Activated naive CD4-positive, alpha-beta T cell treated with anti-CD3 and anti-CD28 coated beads, Interleukin-2, amount 50 U/mL, for 16 hours (primary cell): Measurements from ENCODE around the gene FAM234B.

Experiments used
- DNase-seq: peaks from one replicate; pipeline ENCODE4 v3.0.0-alpha.2; 2020

FAM234B gene

GRCh38 chr12:13044002-13044905, at the start of gene FAM234B:
Gene FAM234B, plus strand, starts transcription at chr12:13044381. Its CDS starts 23 bp downstream, at chr12:13044404.
- DNase-seq: peak; percentile 78

- no peak for DNase-seq
Observed at GRCh38 chr12:12995088-12995487, 49.1 kb upstream of the FAM234B start.

- no peak for DNase-seq
Observed at GRCh38 chr12:12996209-12996608, 48.0 kb upstream of the FAM234B start.

GRCh38 chr12:12997156-12997555, 47.0 kb upstream of the FAM234B start:
- no peak for DNase-seq

- no peak for DNase-seq
Observed at GRCh38 chr12:12997734-12998133, 46.4 kb upstream of the FAM234B start.

- DNase-seq: no peak
Observed at GRCh38 chr12:12998248-12998647, 45.9 kb upstream of the FAM234B start.

GRCh38 chr12:12999271-12999958, 44.8 kb upstream of the FAM234B start:
- DNase-seq: no peak

GRCh38 chr12:12999959-13000615, 44.1 kb upstream of the FAM234B start, which contains the start of gene HEBP1:
Gene HEBP1, minus strand, starts transcription at chr12:13000265. Its CDS starts 151 bp downstream, at chr12:13000114.
- peak; percentile 95 for DNase-seq

- no peak for DNase-seq
Observed at GRCh38 chr12:13000616-13000924, 43.6 kb upstream of the FAM234B start.

GRCh38 chr12:13000925-13001774, 43.0 kb upstream of the FAM234B start:
- DNase-seq: peak; percentile 36

- no peak for DNase-seq
Observed at GRCh38 chr12:13001775-13002040, 42.5 kb upstream of the FAM234B start.

- no peak for DNase-seq
Observed at GRCh38 chr12:13002301-13003097, 41.7 kb upstream of the FAM234B start.

GRCh38 chr12:13004361-13004760, 39.8 kb upstream of the FAM234B start:
- DNase-seq: no peak

GRCh38 chr12:13004986-13005385, 39.2 kb upstream of the FAM234B start:
- no peak for DNase-seq

- no peak for DNase-seq
Observed at GRCh38 chr12:13005649-13006048, 38.5 kb upstream of the FAM234B start.

- DNase-seq: no peak
Observed at GRCh38 chr12:13007496-13008233, 36.5 kb upstream of the FAM234B start.

- no peak for DNase-seq
Observed at GRCh38 chr12:13008741-13009380, 35.3 kb upstream of the FAM234B start.

GRCh38 chr12:13011098-13011497, 33.1 kb upstream of the FAM234B start:
- no peak for DNase-seq

- DNase-seq: no peak
Observed at GRCh38 chr12:13022851-13023271, 21.3 kb upstream of the FAM234B start.

GRCh38 chr12:13023811-13024530, 20.2 kb upstream of the FAM234B start:
- DNase-seq: no peak
